Measurements from ENCODE around the gene TAF4. TPM values are rescaled to one million over a fixed set of nuclear protein-coding genes. Genes with fewer than 3 reads are reported as not detected.
"Not testable (repeated sequence)": the region's sequence is repeated elsewhere in the genome, so short reads cannot be mapped to it uniquely, and the experiment has no call there.

TAF4 gene
- total RNA-seq, 1 experiment from 2014 or later: 21.0 TPM

- intact Hi-C loops (cut with micrococcal nuclease; ENCODE audit: unreplicated experiment); H3K9me3 ChIP-seq (ENCODE audit: control insufficient read depth, insufficient read depth, low read depth, low read length); H3K27me3 ChIP-seq (ENCODE audit: control insufficient read depth, insufficient read depth, low read length): not testable (repeated sequence)
Measured at GRCh38 chr20:61945495-61945894, 120.2 kb downstream of the TAF4 start.

GRCh38 chr20:61944967-61945366 is 120.7 kb downstream of the TAF4 start:
- H3K9me3 ChIP-seq (ENCODE audit: control insufficient read depth, insufficient read depth, low read depth, low read length); intact Hi-C loops (cut with micrococcal nuclease; ENCODE audit: unreplicated experiment); H3K4me3 ChIP-seq (ENCODE audit: low read depth in 2 of 2, low read length in 2 of 2); DNase-seq (ENCODE audit: low read depth, low spot score); H3K27ac ChIP-seq (ENCODE audit: low read length); BruUV-seq (replicated peaks); H3K27me3 ChIP-seq (ENCODE audit: control insufficient read depth, insufficient read depth, low read length); ATAC-seq; H3K36me3 ChIP-seq (ENCODE audit: control insufficient read depth, insufficient read depth, low read length); H3K4me1 ChIP-seq (ENCODE audit: control insufficient read depth, insufficient read depth, low read length); in situ Hi-C loops (cut with HindIII; ENCODE audit: low pct_unique_long_range_greater_than_20kb, low sequenced_read_pairs); CTCF ChIA-PET; POLR2A ChIA-PET: not testable (repeated sequence)

More at GRCh38 chr20:61945495-61945894, 120.2 kb downstream of the TAF4 start:
- H3K36me3 ChIP-seq (ENCODE audit: control insufficient read depth, insufficient read depth, low read length); POLR2A ChIA-PET; in situ Hi-C loops (cut with HindIII; ENCODE audit: low pct_unique_long_range_greater_than_20kb, low sequenced_read_pairs); H3K27ac ChIP-seq (ENCODE audit: low read length); H3K4me3 ChIP-seq (ENCODE audit: low read depth in 2 of 2, low read length in 2 of 2); BruUV-seq (replicated peaks); CTCF ChIA-PET; DNase-seq (ENCODE audit: low read depth, low spot score); H3K4me1 ChIP-seq (ENCODE audit: control insufficient read depth, insufficient read depth, low read length); ATAC-seq: not testable (repeated sequence)

GRCh38 chr20:61942526-61942925 is 123.2 kb downstream of the TAF4 start:
- in situ Hi-C loops (cut with HindIII; ENCODE audit: low pct_unique_long_range_greater_than_20kb, low sequenced_read_pairs): no loop called here
- BruUV-seq (replicated peaks): no TSS peak
- ChIA-PET POLR2A (no interaction called here), CTCF (no interaction called here)
- Histone ChIP-seq H3K4me3 (ENCODE audit: low read depth in 2 of 2, low read length in 2 of 2) (no peak overlapping the region), H3K27ac (ENCODE audit: low read length) (no peak overlapping the region), H3K36me3 (ENCODE audit: control insufficient read depth, insufficient read depth, low read length) (no peaks in the 10 kb centered on the region), H3K4me1 (ENCODE audit: control insufficient read depth, insufficient read depth, low read length) (no peaks in the 10 kb centered on the region), H3K9me3 (ENCODE audit: control insufficient read depth, insufficient read depth, low read depth, low read length) (no peaks in the 10 kb centered on the region), H3K27me3 (ENCODE audit: control insufficient read depth, insufficient read depth, low read length) (no peaks in the 10 kb centered on the region)
- no peak for ATAC-seq
- no peak for DNase-seq (ENCODE audit: low read depth, low spot score)
- TF ChIP-seq TCF7L2 (IDR thresholded peaks at IDR 0.05; ENCODE audit: low read depth, low read length): no peak
- TF ChIP-seq CTCF (IDR thresholded peaks at IDR 0.05): no peak
- no peak for TF ChIP-seq SIN3A (IDR thresholded peaks at IDR 0.05; ENCODE audit: borderline replicate concordance, insufficient read depth, low read depth, low read length)
- TF ChIP-seq REST (IDR thresholded peaks at IDR 0.05; ENCODE audit: insufficient read depth in 1 of 2, low read depth in 2 of 2, low read length in 1 of 2): no peak
- TF ChIP-seq POLR2AphosphoS5 (IDR thresholded peaks at IDR 0.05; ENCODE audit: low read depth, low read length): no peak
- intact Hi-C loops (cut with micrococcal nuclease; ENCODE audit: unreplicated experiment): no loop called here

Measured in Panc1 (cell line).